Measurements from ENCODE around the gene DPP8. TPM values are rescaled to one million over a fixed set of nuclear protein-coding genes. Genes with fewer than 3 reads are reported as not detected.

DPP8 gene
- total RNA-seq, 1 donor from 2014 or later = 39.0 TPM

DNA sequence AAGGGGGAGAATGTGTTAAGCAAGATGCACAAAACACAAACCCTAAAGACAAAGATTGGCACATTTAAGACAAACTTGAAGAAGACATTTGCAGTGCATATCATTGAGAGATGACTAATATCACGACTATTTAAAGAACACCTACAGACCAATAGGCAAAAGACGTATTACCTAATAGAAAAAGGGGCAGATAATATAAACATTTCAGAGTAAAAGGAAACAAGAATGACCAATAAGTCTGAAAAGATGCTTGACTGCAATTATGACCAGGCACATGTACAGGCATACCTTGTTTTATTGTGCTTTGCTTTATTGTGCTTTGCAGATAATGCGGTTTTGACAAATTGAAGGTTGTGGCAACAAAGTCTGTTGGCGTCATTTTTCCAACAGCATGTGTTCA is 17.7 kb upstream of the DPP8 start:
- no peak for DNase-seq (ENCODE audit: low spot score)
- H3K9me3 Mint-ChIP-seq = peaks cover 4% of the 10 kb centered on the region
- no peak overlapping the region for H2AFZ ChIP-seq (replicated peaks)
- no peak overlapping the region for H3K9ac ChIP-seq
- H3K27ac Mint-ChIP-seq = no peak overlapping the region
- H3K4me3 ChIP-seq = no peak overlapping the region
- peaks cover 35% of the 10 kb centered on the region for H3K36me3 Mint-ChIP-seq
- H3K79me2 ChIP-seq (ENCODE audit: low read depth) = peaks cover 99% of the 10 kb centered on the region
- H3K27ac ChIP-seq = no peak overlapping the region
- H3K4me1 Mint-ChIP-seq = peaks cover 25% of the 10 kb centered on the region
- peaks cover 85% of the 10 kb centered on the region for H4K20me1 ChIP-seq (ENCODE audit: low read depth)
- H3F3A ChIP-seq (ENCODE audit: low read depth) = peaks cover 7% of the 10 kb centered on the region
- peaks cover 31% of the 10 kb centered on the region for H3K4me1 ChIP-seq
- TF ChIP-seq EZH2 (IDR thresholded peaks at IDR 0.05) = no peak
- TF ChIP-seq, protein P1, sequence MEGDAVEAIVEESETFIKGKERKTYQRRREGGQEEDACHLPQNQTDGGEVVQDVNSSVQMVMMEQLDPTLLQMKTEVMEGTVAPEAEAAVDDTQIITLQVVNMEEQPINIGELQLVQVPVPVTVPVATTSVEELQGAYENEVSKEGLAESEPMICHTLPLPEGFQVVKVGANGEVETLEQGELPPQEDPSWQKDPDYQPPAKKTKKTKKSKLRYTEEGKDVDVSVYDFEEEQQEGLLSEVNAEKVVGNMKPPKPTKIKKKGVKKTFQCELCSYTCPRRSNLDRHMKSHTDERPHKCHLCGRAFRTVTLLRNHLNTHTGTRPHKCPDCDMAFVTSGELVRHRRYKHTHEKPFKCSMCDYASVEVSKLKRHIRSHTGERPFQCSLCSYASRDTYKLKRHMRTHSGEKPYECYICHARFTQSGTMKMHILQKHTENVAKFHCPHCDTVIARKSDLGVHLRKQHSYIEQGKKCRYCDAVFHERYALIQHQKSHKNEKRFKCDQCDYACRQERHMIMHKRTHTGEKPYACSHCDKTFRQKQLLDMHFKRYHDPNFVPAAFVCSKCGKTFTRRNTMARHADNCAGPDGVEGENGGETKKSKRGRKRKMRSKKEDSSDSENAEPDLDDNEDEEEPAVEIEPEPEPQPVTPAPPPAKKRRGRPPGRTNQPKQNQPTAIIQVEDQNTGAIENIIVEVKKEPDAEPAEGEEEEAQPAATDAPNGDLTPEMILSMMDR (IDR thresholded peaks at IDR 0.05) = no peak
- no peak for TF ChIP-seq EZH2phosphoT487 (IDR thresholded peaks at IDR 0.05)
- peaks cover 5% of the 10 kb centered on the region for H3K27me3 Mint-ChIP-seq (ENCODE audit: insufficient read depth, low read depth)
- H3K36me3 ChIP-seq = no peaks in the 10 kb centered on the region
- H3K27me3 ChIP-seq = no peaks in the 10 kb centered on the region
- H3K4me2 ChIP-seq = no peak overlapping the region
- H3K9me3 ChIP-seq (ENCODE audit: low read depth) = no peaks in the 10 kb centered on the region
- no peak overlapping the region for H3K4me3 Mint-ChIP-seq

DNA sequence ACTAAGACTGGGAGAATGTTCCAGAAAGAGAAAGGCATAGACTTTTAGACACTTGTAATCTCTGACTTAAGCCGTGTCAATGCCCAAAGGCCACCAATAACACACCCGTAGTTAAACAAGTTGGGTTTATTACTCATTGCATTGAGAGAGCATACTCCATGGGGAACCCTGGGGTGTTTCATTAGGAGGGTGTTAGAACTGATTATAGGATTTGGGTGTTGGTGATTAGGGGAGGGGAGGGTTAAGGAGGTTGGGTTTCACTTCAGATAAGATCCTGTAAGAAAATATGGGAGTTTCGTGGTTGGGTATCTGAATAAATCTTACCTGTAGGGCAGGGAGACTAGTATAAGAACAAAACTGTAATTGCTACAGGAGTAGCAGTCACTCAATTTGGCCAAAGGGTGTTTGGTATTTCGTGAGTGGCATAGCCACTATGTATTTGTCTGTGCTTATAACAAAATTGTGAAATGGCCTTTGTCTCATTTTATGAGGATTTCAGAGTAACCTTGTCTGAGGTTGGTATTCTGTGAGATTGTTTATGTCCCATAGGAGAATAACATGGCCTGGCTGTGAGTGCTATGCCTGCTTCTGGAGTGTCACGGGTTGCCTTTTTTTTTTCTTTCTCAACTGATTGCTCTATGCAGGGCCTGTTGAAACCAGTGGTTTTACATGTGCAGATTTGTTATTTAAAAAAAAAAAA is 15.7 kb upstream of the DPP8 start:
- H3K27ac ChIP-seq = no peak overlapping the region
- peak overlapping the region; percentile 80 for H3K4me2 ChIP-seq
- peak; percentile 23 for DNase-seq (ENCODE audit: low spot score)
- no peaks in the 10 kb centered on the region for H3K27me3 ChIP-seq
- H3K9ac ChIP-seq = no peak overlapping the region
- Mint-ChIP-seq H3K4me1 (peaks cover 34% of the 10 kb centered on the region), H3K36me3 (peaks cover 27% of the 10 kb centered on the region), H3K27me3 (ENCODE audit: insufficient read depth, low read depth) (peaks cover 5% of the 10 kb centered on the region), H3K9me3 (peaks cover 3% of the 10 kb centered on the region), H3K27ac (peak overlapping the region; percentile 43), H3K4me3 (peak overlapping the region; percentile 22)
- no peak overlapping the region for H2AFZ ChIP-seq (replicated peaks)
- no peaks in the 10 kb centered on the region for H3K9me3 ChIP-seq (ENCODE audit: low read depth)
- H3K4me1 ChIP-seq = peaks cover 37% of the 10 kb centered on the region
- peaks cover 67% of the 10 kb centered on the region for H4K20me1 ChIP-seq (ENCODE audit: low read depth)
- TF ChIP-seq, protein P1 (IDR thresholded peaks at IDR 0.05) = no peak
- TF ChIP-seq EZH2 (IDR thresholded peaks at IDR 0.05) (no peak), EZH2phosphoT487 (IDR thresholded peaks at IDR 0.05) (no peak)
- H3K4me3 ChIP-seq = peak overlapping the region; percentile 19
- no peaks in the 10 kb centered on the region for H3K36me3 ChIP-seq
- H3F3A ChIP-seq (ENCODE audit: low read depth) = peaks cover 19% of the 10 kb centered on the region
- peaks cover 84% of the 10 kb centered on the region for H3K79me2 ChIP-seq (ENCODE audit: low read depth)

DNA sequence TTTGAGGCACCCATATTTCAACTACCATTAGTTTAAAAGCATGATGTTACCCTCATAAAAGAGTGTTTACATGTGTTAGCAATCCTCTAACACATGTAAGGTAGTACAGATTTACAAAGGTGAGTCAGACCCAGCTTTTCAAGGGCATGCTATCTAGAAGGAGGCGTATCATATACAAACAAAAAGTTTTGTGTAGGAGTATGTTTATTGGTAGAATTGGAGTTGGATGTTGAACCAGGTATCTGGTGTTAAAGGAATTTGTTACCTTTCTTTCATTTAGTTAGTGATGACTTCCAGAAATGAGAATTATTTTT is 15.2 kb upstream of the DPP8 start:
- no peaks in the 10 kb centered on the region for H3K27me3 ChIP-seq
- peaks cover 64% of the 10 kb centered on the region for H4K20me1 ChIP-seq (ENCODE audit: low read depth)
- H3K4me3 ChIP-seq = peak overlapping the region; percentile 19
- H3K4me1 Mint-ChIP-seq = peaks cover 34% of the 10 kb centered on the region
- H3K27me3 Mint-ChIP-seq (ENCODE audit: insufficient read depth, low read depth) = peaks cover 5% of the 10 kb centered on the region
- H3K79me2 ChIP-seq (ENCODE audit: low read depth) = peaks cover 79% of the 10 kb centered on the region
- peak overlapping the region; percentile 74 for H3K4me3 Mint-ChIP-seq
- no peak for DNase-seq (ENCODE audit: low spot score)
- H3K27ac ChIP-seq = no peak overlapping the region
- no peak overlapping the region for H3K27ac Mint-ChIP-seq
- TF ChIP-seq EZH2 (IDR thresholded peaks at IDR 0.05) (no peak), EZH2phosphoT487 (IDR thresholded peaks at IDR 0.05) (no peak)
- TF ChIP-seq, protein P1 (IDR thresholded peaks at IDR 0.05) = no peak
- H3K9ac ChIP-seq = no peak overlapping the region
- peaks cover 39% of the 10 kb centered on the region for H3K4me1 ChIP-seq
- peaks cover 22% of the 10 kb centered on the region for H3K36me3 Mint-ChIP-seq
- no peak overlapping the region for H2AFZ ChIP-seq (replicated peaks)
- H3K9me3 ChIP-seq (ENCODE audit: low read depth) = no peaks in the 10 kb centered on the region
- H3K36me3 ChIP-seq = no peaks in the 10 kb centered on the region
- H3F3A ChIP-seq (ENCODE audit: low read depth) = peaks cover 22% of the 10 kb centered on the region
- peak overlapping the region; percentile 80 for H3K4me2 ChIP-seq
- no peaks in the 10 kb centered on the region for H3K9me3 Mint-ChIP-seq

Measured in neural progenitor cell (in vitro differentiated cells).